Skin epidermis (tissue), 12 donors: ENCODE measurements around the gene IL1RAPL2.
"Not testable (repeated sequence)": the region's sequence is repeated elsewhere in the genome, so short reads cannot be mapped to it uniquely, and the experiment has no call there.

Experiments used
- H3K27ac ChIP-seq, 21 experiments: fragments of 200-600 bp; sonication (generic) in 11 of 21; one replicate each; pipeline ENCODE4 v1.5.0; 2020; ENCODE audit warnings: mild to moderate bottlenecking in 3 of 21, inconsistent platforms in 2 of 21, moderate library complexity in 2 of 21
- H3K4me3 ChIP-seq, 7 experiments: fragments of 200-600 bp; sonication (generic) in 2 of 7; one replicate each; pipeline ENCODE4 v1.5.0; 2020; ENCODE audit warnings: inconsistent platforms in 2 of 7, mild to moderate bottlenecking in 2 of 7, moderate library complexity in 1 of 7

Gene IL1RAPL2

GRCh38 chrX:104806346-104806745 lies 240.3 kb downstream of the IL1RAPL2 start:
- no peak overlapping the region for H3K27ac ChIP-seq
- H3K4me3 ChIP-seq = no peak overlapping the region

GRCh38 chrX:104833401-104833800 lies 267.4 kb downstream of the IL1RAPL2 start:
- Histone ChIP-seq H3K27ac (no peak overlapping the region), H3K4me3 (no peak overlapping the region)

- Histone ChIP-seq H3K27ac (no peak overlapping the region), H3K4me3 (no peak overlapping the region)
Observed at GRCh38 chrX:104842646-104843045, 276.6 kb downstream of the IL1RAPL2 start.

GRCh38 chrX:104852241-104852640 lies 286.2 kb downstream of the IL1RAPL2 start:
- no peak overlapping the region for H3K4me3 ChIP-seq
- H3K27ac ChIP-seq = no peak overlapping the region

- Histone ChIP-seq H3K4me3 (no peak overlapping the region), H3K27ac (no peak overlapping the region)
Observed at GRCh38 chrX:104854188-104854587, 288.2 kb downstream of the IL1RAPL2 start.

GRCh38 chrX:104854790-104855340 lies 288.9 kb downstream of the IL1RAPL2 start:
- no peak overlapping the region for H3K27ac ChIP-seq
- H3K4me3 ChIP-seq = no peak overlapping the region

GRCh38 chrX:104863466-104863865 lies 297.5 kb downstream of the IL1RAPL2 start:
- Histone ChIP-seq H3K27ac (no peak overlapping the region), H3K4me3 (no peak overlapping the region)

- H3K4me3 ChIP-seq = no peak overlapping the region
- no peak overlapping the region for H3K27ac ChIP-seq
Observed at GRCh38 chrX:104864296-104864695, 298.3 kb downstream of the IL1RAPL2 start.

- H3K27ac ChIP-seq = no peak overlapping the region
Observed at GRCh38 chrX:104877504-104877903, 311.5 kb downstream of the IL1RAPL2 start.

GRCh38 chrX:104902070-104902469 lies 336.1 kb downstream of the IL1RAPL2 start:
- no peak overlapping the region for H3K27ac ChIP-seq
- no peak overlapping the region for H3K4me3 ChIP-seq

More at GRCh38 chrX:104877504-104877903, 311.5 kb downstream of the IL1RAPL2 start:
- H3K4me3 ChIP-seq = no peak overlapping the region

GRCh38 chrX:104909694-104910093 lies 343.7 kb downstream of the IL1RAPL2 start:
- H3K27ac ChIP-seq = not testable (repeated sequence)
- peak overlapping the region in 1 of 7 experiments; percentile 19 for H3K4me3 ChIP-seq

GRCh38 chrX:104913348-104913747 lies 347.3 kb downstream of the IL1RAPL2 start:
- no peak overlapping the region for H3K4me3 ChIP-seq
- H3K27ac ChIP-seq = no peak overlapping the region

GRCh38 chrX:104914686-104915085 lies 348.7 kb downstream of the IL1RAPL2 start:
- H3K27ac ChIP-seq, H3K4me3 ChIP-seq: not testable (repeated sequence)

- Histone ChIP-seq H3K4me3 (no peak overlapping the region), H3K27ac (no peak overlapping the region)
Observed at GRCh38 chrX:104918122-104918521, 352.1 kb downstream of the IL1RAPL2 start.

- Histone ChIP-seq H3K4me3 (no peak overlapping the region), H3K27ac (no peak overlapping the region)
Observed at GRCh38 chrX:104921584-104922205, 355.7 kb downstream of the IL1RAPL2 start.

- Histone ChIP-seq H3K4me3 (no peak overlapping the region), H3K27ac (no peak overlapping the region)
Observed at GRCh38 chrX:104922206-104922621, 356.2 kb downstream of the IL1RAPL2 start.

- no peak overlapping the region for H3K4me3 ChIP-seq
- no peak overlapping the region for H3K27ac ChIP-seq
Observed at GRCh38 chrX:104929324-104929723, 363.3 kb downstream of the IL1RAPL2 start.

- no peak overlapping the region for H3K27ac ChIP-seq
- no peak overlapping the region for H3K4me3 ChIP-seq
Observed at GRCh38 chrX:104935581-104935980, 369.6 kb downstream of the IL1RAPL2 start.

GRCh38 chrX:104953251-104953650 lies 387.3 kb downstream of the IL1RAPL2 start:
- Histone ChIP-seq H3K27ac (no peak overlapping the region), H3K4me3 (no peak overlapping the region)

GRCh38 chrX:104961926-104962325 lies 395.9 kb downstream of the IL1RAPL2 start:
- no peak overlapping the region for H3K27ac ChIP-seq
- no peak overlapping the region for H3K4me3 ChIP-seq

- H3K27ac ChIP-seq = no peak overlapping the region
- H3K4me3 ChIP-seq = no peak overlapping the region
Observed at GRCh38 chrX:104968241-104968640, 402.2 kb downstream of the IL1RAPL2 start.

- Histone ChIP-seq H3K4me3 (no peak overlapping the region), H3K27ac (no peak overlapping the region)
Observed at GRCh38 chrX:104972737-104973136, 406.7 kb downstream of the IL1RAPL2 start.
